Uterus (tissue), 4 donors: ENCODE measurements around the gene LTBP2. TPM values are rescaled to one million over a fixed set of nuclear protein-coding genes. Genes with fewer than 3 reads are reported as not detected.
A peak's percentile ranks its signal among the peaks of the same experiment; 100 is the strongest.

Experiments used
- DNase-seq, 2 donors: peaks; one replicate each; pipeline ENCODE4 v3.0.0-alpha.2; 2019 to 2020
- H3K27ac ChIP-seq, 2 donors: fragments of 200-600 bp; sonication (generic); 1 replicate in 1 of 2; 2 replicates in 1 of 2; pipeline ENCODE4 v1.5.1; 2016 to 2018
- H3K27me3 ChIP-seq, 2 donors: fragments of 200-600 bp; sonication (generic); one replicate each; pipeline ENCODE4 v1.5.1; 2018 to 2019; ENCODE audit warnings: control low read depth in 1 of 2
- H3K36me3 ChIP-seq, 2 donors: fragments of 200-600 bp; sonication (generic); one replicate each; pipeline ENCODE4 v1.5.1; 2019; ENCODE audit warnings: control low read depth in 1 of 2
- H3K4me1 ChIP-seq, 2 donors: fragments of 200-600 bp; sonication (generic); one replicate each; pipeline ENCODE4 v1.5.1; 2018 to 2019; ENCODE audit warnings: control low read depth in 1 of 2
- H3K4me3 ChIP-seq, 2 donors: fragments of 200-600 bp; sonication (generic); 1 replicate in 1 of 2; 2 replicates in 1 of 2; pipeline ENCODE4 v1.5.1; 2018 to 2019; ENCODE audit warnings: mild to moderate bottlenecking in 1 of 2
- H3K9me3 ChIP-seq, 2 donors: fragments of 200-600 bp; sonication (generic); one replicate each; pipeline ENCODE4 v1.5.1; 2019; ENCODE audit warnings: control low read depth in 1 of 2
- CTCF ChIP-seq, 4 experiments: fragments of 200-600 bp in 2 of 4; fragments of 450-650 bp in 2 of 4; sonication (generic) in 2 of 4; IDR thresholded peaks; one replicate each; pipeline ENCODE4 v1.5.1; 2016 to 2019; ENCODE audit warnings: antibody characterized with exemption in 4 of 4, mild to moderate bottlenecking in 2 of 4, moderate library complexity in 1 of 4
- POLR2A ChIP-seq, 2 donors: fragments of 450-650 bp; IDR thresholded peaks; one replicate each; pipeline ENCODE4 v1.6.1; 2016; ENCODE audit warnings: antibody characterized with exemption in 2 of 2, mild to moderate bottlenecking in 1 of 2, moderate library complexity in 1 of 2
- intact Hi-C: fragments of 100-400 bp; cut with DNase I; formaldehyde crosslinking; loops from one replicate; pipeline ENCODE4 v1.15.1; 2023; ENCODE audit warnings: low total_unique reads
- total RNA-seq, 4 donors: library from RNA; depleted of rRNA in 3 of 4; stranded (reverse); fragments of >200 nt in 3 of 4; gene quantifications; one replicate each; pipeline versions ENCODE4 v1.1.0 to v1.2.4, GENCODE V29; 2014 to 2023
- donor health status: DM: yes; HTN: yes; CAD: no.

Gene LTBP2
- total RNA-seq, 4 donors from 2014 or later = 18.8 to 70.6 (median 35.1) TPM

GRCh38 chr14:74572726-74573301 is 39.2 kb downstream of the LTBP2 start:
- peak overlapping the region in 1 of 2 donors; percentile 0 for H3K4me3 ChIP-seq
- H3K36me3 ChIP-seq = no peaks in the 10 kb centered on the region
- intact Hi-C loops = no loop called here
- peaks cover 0 to 7% of the 10 kb centered on the region in 2 donors for H3K4me1 ChIP-seq
- TF ChIP-seq CTCF (IDR thresholded peaks at IDR 0.05) (no peak), POLR2A (IDR thresholded peaks at IDR 0.05) (no peak)
- H3K27ac ChIP-seq = peak overlapping the region; percentile 88 to 93
- DNase-seq = no peak
- H3K27me3 ChIP-seq = no peaks in the 10 kb centered on the region
- no peaks in the 10 kb centered on the region for H3K9me3 ChIP-seq

- Histone ChIP-seq H3K4me3 (peak overlapping the region in 1 of 2 donors; percentile 0), H3K27me3 (no peaks in the 10 kb centered on the region), H3K4me1 (peaks cover 0 to 7% of the 10 kb centered on the region in 2 donors), H3K27ac (peak overlapping the region; percentile 88 to 93), H3K9me3 (no peaks in the 10 kb centered on the region), H3K36me3 (no peaks in the 10 kb centered on the region)
- TF ChIP-seq CTCF (IDR thresholded peaks at IDR 0.05) = peak in 1 of 4 experiments; percentile 8
- peak in 1 of 2 donors; percentile 13 for TF ChIP-seq POLR2A (IDR thresholded peaks at IDR 0.05)
- peak; percentile 55 to 76 for DNase-seq
- intact Hi-C loops = no loop called here
These were observed 39.9 kb downstream of the LTBP2 start for GRCh38 chr14:74571901-74572725.

GRCh38 chr14:74571441-74571841 is 40.6 kb downstream of the LTBP2 start:
- no peaks in the 10 kb centered on the region for H3K27me3 ChIP-seq
- peak overlapping the region in 1 of 2 donors; percentile 0 for H3K4me3 ChIP-seq
- no peak for DNase-seq
- H3K36me3 ChIP-seq = no peaks in the 10 kb centered on the region
- H3K4me1 ChIP-seq = peaks cover 0 to 7% of the 10 kb centered on the region in 2 donors
- no peaks in the 10 kb centered on the region for H3K9me3 ChIP-seq
- TF ChIP-seq CTCF (IDR thresholded peaks at IDR 0.05) (no peak), POLR2A (IDR thresholded peaks at IDR 0.05) (no peak)
- H3K27ac ChIP-seq = peak overlapping the region; percentile 88 to 93
- intact Hi-C loops = no loop called here

- peaks cover 0 to 7% of the 10 kb centered on the region in 2 donors for H3K4me1 ChIP-seq
- intact Hi-C loops = no loop called here
- peak overlapping the region; percentile 88 to 93 for H3K27ac ChIP-seq
- no peak for DNase-seq
- H3K27me3 ChIP-seq = no peaks in the 10 kb centered on the region
- TF ChIP-seq CTCF (IDR thresholded peaks at IDR 0.05) = no peak
- no peak for TF ChIP-seq POLR2A (IDR thresholded peaks at IDR 0.05)
- no peaks in the 10 kb centered on the region for H3K36me3 ChIP-seq
- no peaks in the 10 kb centered on the region for H3K9me3 ChIP-seq
- H3K4me3 ChIP-seq = no peak overlapping the region
These were observed 41.3 kb downstream of the LTBP2 start for GRCh38 chr14:74570696-74571095.
